Measurements from ENCODE around the gene ANXA6. TPM values are rescaled to one million over a fixed set of nuclear protein-coding genes. Genes with fewer than 3 reads are reported as not detected.

The ANXA6 gene
- total and polyA plus RNA-seq, 10 of the 15 experiments (the other 5 are each of a cell fraction or from before 2014, with no cell fraction given), result 44.0 to 571 (median 465) TPM

GRCh38 chr5:151126199-151126645 lies 31.4 kb downstream of the ANXA6 start (continued):
- TF ChIP-seq SKIL (IDR thresholded peaks at IDR 0.05; ENCODE audit: low read depth, poor library complexity, severe bottlenecking) (peak; percentile 54), NR2C1 (IDR thresholded peaks at IDR 0.05) (peak; percentile 80), RAD21 (IDR thresholded peaks at IDR 0.05; ENCODE audit: insufficient read depth, low read depth, low read length) (peak; percentile 93), YY1 (IDR thresholded peaks at IDR 0.05; ENCODE audit: low read depth, low read length) (peak; percentile 72), ZSCAN29 (IDR thresholded peaks at IDR 0.05) (peak; percentile 36; the same call in 1 of the 2 replicates), NFYB (IDR thresholded peaks at IDR 0.05; ENCODE audit: insufficient read depth, low read depth, low read length) (no peak), MTA2 (IDR thresholded peaks at IDR 0.05; ENCODE audit: low read depth) (peak; percentile 43), RB1 (IDR thresholded peaks at IDR 0.05; ENCODE audit: borderline replicate concordance) (peak; percentile 69; the same call in 1 of the 2 replicates), CREB1 (IDR thresholded peaks at IDR 0.05; ENCODE audit: low read depth) (0 out of 2 replicates have a peak, but pooled peaks have one; percentile 51), MEF2A (IDR thresholded peaks at IDR 0.05; ENCODE audit: insufficient read depth, low read depth, low read length) (0 out of 2 replicates have a peak, but pooled peaks have one; percentile 22), JUNB (IDR thresholded peaks at IDR 0.05) (no peak), NR2C2 (IDR thresholded peaks at IDR 0.05; ENCODE audit: borderline replicate concordance, control insufficient read depth, insufficient read length, low read depth) (peak; percentile 55), RUNX3 (IDR thresholded peaks at IDR 0.05; ENCODE audit: low read length) (peak; percentile 88), LARP7 (IDR thresholded peaks at IDR 0.05) (0 out of 2 replicates have a peak, but pooled peaks have one; percentile 38), RELB (IDR thresholded peaks at IDR 0.05; ENCODE audit: low read depth) (peak; percentile 62), MLLT1 (IDR thresholded peaks at IDR 0.05) (peak; percentile 62; the same call in 1 of the 2 replicates), STAT1 (conservative IDR thresholded peaks at IDR 0.05) (0 out of 2 replicates have a peak, but pooled peaks have one; percentile 50)
- TF ChIP-seq, protein P1, sequence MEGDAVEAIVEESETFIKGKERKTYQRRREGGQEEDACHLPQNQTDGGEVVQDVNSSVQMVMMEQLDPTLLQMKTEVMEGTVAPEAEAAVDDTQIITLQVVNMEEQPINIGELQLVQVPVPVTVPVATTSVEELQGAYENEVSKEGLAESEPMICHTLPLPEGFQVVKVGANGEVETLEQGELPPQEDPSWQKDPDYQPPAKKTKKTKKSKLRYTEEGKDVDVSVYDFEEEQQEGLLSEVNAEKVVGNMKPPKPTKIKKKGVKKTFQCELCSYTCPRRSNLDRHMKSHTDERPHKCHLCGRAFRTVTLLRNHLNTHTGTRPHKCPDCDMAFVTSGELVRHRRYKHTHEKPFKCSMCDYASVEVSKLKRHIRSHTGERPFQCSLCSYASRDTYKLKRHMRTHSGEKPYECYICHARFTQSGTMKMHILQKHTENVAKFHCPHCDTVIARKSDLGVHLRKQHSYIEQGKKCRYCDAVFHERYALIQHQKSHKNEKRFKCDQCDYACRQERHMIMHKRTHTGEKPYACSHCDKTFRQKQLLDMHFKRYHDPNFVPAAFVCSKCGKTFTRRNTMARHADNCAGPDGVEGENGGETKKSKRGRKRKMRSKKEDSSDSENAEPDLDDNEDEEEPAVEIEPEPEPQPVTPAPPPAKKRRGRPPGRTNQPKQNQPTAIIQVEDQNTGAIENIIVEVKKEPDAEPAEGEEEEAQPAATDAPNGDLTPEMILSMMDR (IDR thresholded peaks at IDR 0.05 in 2 of 3, conservative IDR thresholded peaks at IDR 0.05 in 1 of 3; ENCODE audit: control insufficient read depth in 2 of 3, extremely low read depth in 1 of 3, insufficient read depth in 1 of 3, low read depth in 3 of 3, low read length in 3 of 3), result peak; percentile 84 to 92 (median 87)
- TF ChIP-seq, protein P2, sequence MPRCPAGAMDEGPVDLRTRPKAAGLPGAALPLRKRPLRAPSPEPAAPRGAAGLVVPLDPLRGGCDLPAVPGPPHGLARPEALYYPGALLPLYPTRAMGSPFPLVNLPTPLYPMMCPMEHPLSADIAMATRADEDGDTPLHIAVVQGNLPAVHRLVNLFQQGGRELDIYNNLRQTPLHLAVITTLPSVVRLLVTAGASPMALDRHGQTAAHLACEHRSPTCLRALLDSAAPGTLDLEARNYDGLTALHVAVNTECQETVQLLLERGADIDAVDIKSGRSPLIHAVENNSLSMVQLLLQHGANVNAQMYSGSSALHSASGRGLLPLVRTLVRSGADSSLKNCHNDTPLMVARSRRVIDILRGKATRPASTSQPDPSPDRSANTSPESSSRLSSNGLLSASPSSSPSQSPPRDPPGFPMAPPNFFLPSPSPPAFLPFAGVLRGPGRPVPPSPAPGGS (IDR thresholded peaks at IDR 0.05; ENCODE audit: borderline replicate concordance, insufficient read depth, low read depth, low read length, poor library complexity, severe bottlenecking), result no peak
